HG03520 (cell line): ENCODE results near the gene THAP7.

Experiments used
- ATAC-seq: cut with Tn5 transposase; IDR thresholded peaks from one replicate; pipeline ENCODE4 v1.9.1; 2021; ENCODE audit warnings: mild to moderate bottlenecking, moderate library complexity; ENCODE audit not compliant: unreplicated experiment

The THAP7 gene

GRCh38 chr22:20949698-20950183, 52.2 kb downstream of the THAP7 start:
- no peak for ATAC-seq
